Memory B cell (primary cell): ENCODE results near the gene SMIM29.
"Not testable (repeated sequence)": the region's sequence is repeated elsewhere in the genome, so short reads cannot be mapped to it uniquely, and the experiment has no call there.

Experiments used
- ATAC-seq: fragments of 150-1000 bp; cut with Tn5 transposase; 2 replicates; pipeline ENCODE4 v1.10.0; 2021; ENCODE audit warnings: low read depth, mild to moderate bottlenecking, moderate library complexity
- DNase-seq, 2 donors: peaks; one replicate each; pipeline ENCODE4 v3.0.0; 2022; ENCODE audit warnings: low spot score in 2 of 2
- H3K27ac Mint-ChIP-seq: one replicate; pipeline ENCODE4 v1.8.0; 2022; ENCODE audit warnings: mild to moderate bottlenecking, moderate library complexity, mixed read lengths
- H3K27me3 Mint-ChIP-seq: one replicate; pipeline ENCODE4 v1.8.0; 2022; ENCODE audit warnings: mixed read lengths
- H3K36me3 Mint-ChIP-seq: one replicate; pipeline ENCODE4 v1.8.0; 2022; ENCODE audit warnings: mild to moderate bottlenecking, mixed read lengths
- H3K4me1 Mint-ChIP-seq: one replicate; pipeline ENCODE4 v1.8.0; 2022; ENCODE audit warnings: mixed read lengths
- H3K4me3 Mint-ChIP-seq: one replicate; pipeline ENCODE4 v1.8.0; 2022; ENCODE audit warnings: mild to moderate bottlenecking, moderate library complexity, mixed read lengths
- H3K9me3 Mint-ChIP-seq: one replicate; pipeline ENCODE4 v1.8.0; 2022; ENCODE audit warnings: mixed read lengths

The SMIM29 gene

DNA sequence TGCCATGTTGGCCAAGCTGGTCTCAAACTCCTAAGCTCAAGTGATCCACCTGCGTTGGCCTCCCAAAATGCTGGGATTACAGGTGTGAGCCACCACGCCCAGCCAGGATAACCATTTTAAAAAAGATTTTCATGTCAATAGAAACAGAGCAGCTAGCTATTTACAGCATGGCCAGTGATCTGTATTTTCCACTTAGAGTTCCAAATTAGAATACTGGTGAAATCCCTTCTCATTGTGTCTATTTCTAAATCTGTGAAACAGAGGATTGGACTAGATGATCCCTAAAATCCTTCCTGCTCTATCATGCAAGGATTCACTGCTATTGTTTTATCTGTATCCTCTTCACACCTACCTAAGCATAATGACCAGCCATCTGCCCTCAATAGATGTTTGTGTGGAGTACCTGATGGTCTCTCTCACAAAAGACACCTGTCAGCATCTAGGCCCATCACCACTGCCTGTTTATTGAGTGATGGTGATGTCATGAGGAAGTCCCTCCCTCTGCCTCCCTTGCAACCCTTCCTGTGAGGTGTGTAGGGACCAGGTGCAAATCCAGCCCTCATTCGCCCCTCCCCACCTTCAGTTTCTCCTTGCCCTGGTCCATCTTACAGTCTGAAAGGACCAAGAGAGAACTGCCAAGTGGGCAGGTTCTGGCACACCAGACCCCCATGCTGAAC is 26.5 kb upstream of the SMIM29 start:
- Mint-ChIP-seq H3K4me1 (peaks cover 24% of the 10 kb centered on the region), H3K4me3 (no peak overlapping the region), H3K36me3 (peaks cover 10% of the 10 kb centered on the region), H3K9me3 (no peaks in the 10 kb centered on the region), H3K27me3 (no peaks in the 10 kb centered on the region), H3K27ac (peak overlapping the region; percentile 59)
- DNase-seq, result no peak
- ATAC-seq, result peak; percentile 53

- peaks cover 4% of the 10 kb centered on the region for H3K36me3 Mint-ChIP-seq
- H3K27ac Mint-ChIP-seq, result no peak overlapping the region
- DNase-seq (no peak), ATAC-seq (no peak)
- no peaks in the 10 kb centered on the region for H3K27me3 Mint-ChIP-seq
- H3K4me1 Mint-ChIP-seq, result peaks cover 19% of the 10 kb centered on the region
- H3K9me3 Mint-ChIP-seq, result no peaks in the 10 kb centered on the region
- H3K4me3 Mint-ChIP-seq, result no peak overlapping the region
Observed at GRCh38 chr6:34274129-34274528, 25.3 kb upstream of the SMIM29 start.

GRCh38 chr6:34273242-34273805 is 24.5 kb upstream of the SMIM29 start:
- H3K36me3 Mint-ChIP-seq, result no peaks in the 10 kb centered on the region
- peaks cover 17% of the 10 kb centered on the region for H3K4me1 Mint-ChIP-seq
- H3K27me3 Mint-ChIP-seq, result no peaks in the 10 kb centered on the region
- no peak for ATAC-seq
- no peaks in the 10 kb centered on the region for H3K9me3 Mint-ChIP-seq
- H3K4me3 Mint-ChIP-seq, result no peak overlapping the region
- H3K27ac Mint-ChIP-seq, result no peak overlapping the region
- DNase-seq, result no peak

GRCh38 chr6:34272013-34272926 is 23.5 kb upstream of the SMIM29 start:
- no peak overlapping the region for H3K4me3 Mint-ChIP-seq
- ATAC-seq, result peak; percentile 53

DNA sequence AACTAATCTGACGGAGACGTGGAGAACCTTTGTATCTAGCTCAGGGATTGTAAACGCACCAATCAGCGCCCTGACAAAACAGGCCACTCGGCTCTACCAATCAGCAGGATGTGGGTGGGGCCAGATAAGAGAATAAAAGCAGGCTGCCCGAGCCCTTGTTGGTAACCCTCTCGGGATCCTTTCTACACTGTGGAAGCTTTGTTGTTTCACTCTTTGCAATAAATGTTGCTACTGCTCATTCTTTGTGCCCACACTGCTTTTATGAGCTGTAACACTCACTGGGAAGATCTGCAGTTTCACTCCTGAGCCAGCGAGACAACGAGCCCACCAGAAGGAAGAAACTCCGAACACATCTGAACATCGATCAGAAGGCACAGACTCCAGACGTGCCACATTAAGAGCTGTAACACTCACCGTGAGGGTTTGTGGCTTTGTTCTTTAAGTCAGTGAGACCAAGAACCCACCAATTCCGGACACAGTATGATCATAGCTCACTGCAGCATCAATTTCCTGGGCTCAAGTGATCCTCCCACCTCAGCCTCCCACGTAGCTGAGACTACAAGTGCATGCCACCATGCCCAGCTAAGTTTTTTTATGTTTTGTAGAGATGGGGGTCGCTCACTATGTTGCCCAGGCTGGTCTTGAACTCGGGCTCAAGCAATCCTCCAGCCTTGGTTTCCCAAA is 21.0 kb upstream of the SMIM29 start:
- H3K27ac Mint-ChIP-seq, DNase-seq, H3K36me3 Mint-ChIP-seq, H3K4me3 Mint-ChIP-seq, H3K9me3 Mint-ChIP-seq, H3K27me3 Mint-ChIP-seq, ATAC-seq: not testable (repeated sequence)
- H3K4me1 Mint-ChIP-seq, result peaks cover 13% of the 10 kb centered on the region

More at GRCh38 chr6:34272013-34272926, 23.5 kb upstream of the SMIM29 start:
- Mint-ChIP-seq H3K27ac (no peak overlapping the region), H3K27me3 (no peaks in the 10 kb centered on the region), H3K9me3 (no peaks in the 10 kb centered on the region), H3K36me3 (no peaks in the 10 kb centered on the region), H3K4me1 (peaks cover 17% of the 10 kb centered on the region)
- no peak for DNase-seq

- H3K36me3 Mint-ChIP-seq, H3K4me3 Mint-ChIP-seq, ATAC-seq, H3K27me3 Mint-ChIP-seq, H3K27ac Mint-ChIP-seq, H3K9me3 Mint-ChIP-seq, DNase-seq: not testable (repeated sequence)
- H3K4me1 Mint-ChIP-seq, result peaks cover 13% of the 10 kb centered on the region
Observed at GRCh38 chr6:34269132-34269531, 20.3 kb upstream of the SMIM29 start.

GRCh38 chr6:34267746-34268145 is 18.9 kb upstream of the SMIM29 start:
- no peak for DNase-seq
- peaks cover 2% of the 10 kb centered on the region for H3K9me3 Mint-ChIP-seq
- no peak for ATAC-seq
- peaks cover 2% of the 10 kb centered on the region for H3K36me3 Mint-ChIP-seq
- no peak overlapping the region for H3K27ac Mint-ChIP-seq
- H3K4me1 Mint-ChIP-seq, result peaks cover 6% of the 10 kb centered on the region
- H3K27me3 Mint-ChIP-seq, result no peaks in the 10 kb centered on the region
- H3K4me3 Mint-ChIP-seq, result no peak overlapping the region

DNA sequence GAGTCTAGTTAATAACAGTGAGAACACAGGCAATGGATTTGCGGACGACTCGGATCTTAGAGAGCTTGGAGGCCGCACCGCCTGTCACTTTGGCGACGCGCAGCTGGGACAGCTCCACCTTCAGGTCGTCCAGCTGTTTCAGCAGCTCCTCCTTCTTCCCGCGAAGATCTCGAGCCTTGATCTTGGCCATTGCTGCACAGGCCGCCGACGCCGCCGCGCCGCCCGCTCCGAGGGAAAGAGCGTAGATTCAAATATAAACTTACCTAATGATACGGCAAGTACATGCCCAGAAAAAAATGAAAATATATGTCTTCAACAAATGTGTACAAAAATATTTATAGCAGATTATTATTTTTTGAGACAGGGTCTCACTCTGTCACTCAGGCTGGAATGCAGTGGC is 14.7 kb upstream of the SMIM29 start:
- not testable (repeated sequence) for H3K4me3 Mint-ChIP-seq, ATAC-seq, H3K27me3 Mint-ChIP-seq, H3K4me1 Mint-ChIP-seq, H3K36me3 Mint-ChIP-seq, H3K27ac Mint-ChIP-seq, H3K9me3 Mint-ChIP-seq, DNase-seq

- H3K36me3 Mint-ChIP-seq, result peaks cover 3% of the 10 kb centered on the region
- no peaks in the 10 kb centered on the region for H3K27me3 Mint-ChIP-seq
- peaks cover 2% of the 10 kb centered on the region for H3K9me3 Mint-ChIP-seq
- H3K27ac Mint-ChIP-seq, result no peak overlapping the region
- ATAC-seq (no peak), DNase-seq (no peak)
- H3K4me3 Mint-ChIP-seq, result no peak overlapping the region
- no peaks in the 10 kb centered on the region for H3K4me1 Mint-ChIP-seq
Observed at GRCh38 chr6:34260576-34261267, 11.9 kb upstream of the SMIM29 start.

GRCh38 chr6:34259529-34260069 is 10.8 kb upstream of the SMIM29 start:
- peaks cover 2% of the 10 kb centered on the region for H3K9me3 Mint-ChIP-seq
- no peak overlapping the region for H3K4me3 Mint-ChIP-seq
- H3K36me3 Mint-ChIP-seq, result peaks cover 3% of the 10 kb centered on the region
- DNase-seq, result no peak
- no peak overlapping the region for H3K27ac Mint-ChIP-seq
- no peaks in the 10 kb centered on the region for H3K27me3 Mint-ChIP-seq
- no peaks in the 10 kb centered on the region for H3K4me1 Mint-ChIP-seq
- ATAC-seq, result no peak

DNA sequence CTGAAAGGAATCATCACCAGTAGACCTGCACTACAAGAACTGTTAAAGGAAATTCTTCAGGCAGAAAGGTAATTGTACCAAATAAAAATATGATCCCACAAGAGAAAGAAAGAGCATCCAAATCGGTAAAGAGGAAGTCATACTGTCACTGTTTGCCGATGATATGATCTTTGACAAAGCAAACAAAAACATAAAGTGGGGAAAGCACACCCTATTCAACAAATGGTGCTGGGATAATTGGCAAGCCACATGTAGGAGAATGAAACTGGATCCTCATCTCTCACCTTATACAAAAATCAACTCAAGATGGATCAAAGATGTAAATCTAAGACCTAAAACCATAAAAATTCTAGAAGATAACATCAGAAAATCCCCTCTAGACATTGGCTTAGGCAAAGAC is 3.6 kb upstream of the SMIM29 start:
- H3K27me3 Mint-ChIP-seq, H3K4me3 Mint-ChIP-seq, ATAC-seq, H3K9me3 Mint-ChIP-seq, DNase-seq, H3K36me3 Mint-ChIP-seq, H3K27ac Mint-ChIP-seq: not testable (repeated sequence)
- H3K4me1 Mint-ChIP-seq, result peaks cover 19% of the 10 kb centered on the region

DNA sequence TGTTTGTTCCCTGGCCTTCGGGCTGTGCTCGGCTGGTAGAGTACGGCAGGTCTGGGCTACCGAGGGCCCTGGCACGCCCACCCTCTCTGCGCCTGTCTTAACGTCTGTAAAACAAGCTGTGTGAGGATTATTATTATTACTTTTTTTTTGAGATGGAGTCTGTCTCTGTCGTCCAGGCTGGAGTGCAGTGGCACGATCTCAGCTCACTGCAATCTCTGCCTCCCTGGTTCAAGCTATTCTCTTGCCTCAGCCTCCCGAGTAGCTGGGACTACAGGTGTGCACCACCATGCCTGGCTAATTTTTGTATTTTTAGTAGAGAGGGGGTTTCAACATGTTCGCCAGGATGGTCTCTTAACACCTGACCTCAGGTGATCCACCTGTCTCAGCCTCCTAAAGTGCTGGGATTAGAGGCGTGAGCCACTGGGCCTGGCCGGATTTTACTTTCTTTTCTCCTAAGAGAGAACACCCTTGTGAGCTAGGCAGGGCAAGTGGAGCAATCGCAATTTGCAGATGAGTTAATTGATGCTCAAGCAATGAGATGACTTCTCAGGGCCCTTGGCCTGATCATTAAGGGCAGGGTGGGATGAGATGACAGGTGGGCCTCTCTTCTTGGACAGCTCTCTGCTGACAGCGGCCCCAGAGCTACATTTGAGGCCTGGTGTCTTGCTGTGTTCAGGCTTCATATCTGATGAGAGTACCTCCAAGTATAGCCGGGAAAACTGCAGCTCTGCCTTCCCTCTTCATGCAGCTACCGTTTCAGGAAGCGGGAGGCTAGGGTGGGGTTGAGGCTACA is 859 bp upstream of the SMIM29 start:
- Mint-ChIP-seq H3K27me3 (no peaks in the 10 kb centered on the region), H3K4me3 (peak overlapping the region; percentile 96), H3K9me3 (no peaks in the 10 kb centered on the region), H3K4me1 (peaks cover 33% of the 10 kb centered on the region), H3K27ac (peak overlapping the region; percentile 98), H3K36me3 (peaks cover 4% of the 10 kb centered on the region)
- ATAC-seq, result peak; percentile 38
- no peak for DNase-seq
